ENCODE results near the gene KATNB1. TPM values are rescaled to one million over a fixed set of nuclear protein-coding genes. Genes with fewer than 3 reads are reported as not detected.
A peak's percentile ranks its signal among the peaks of the same experiment; 100 is the strongest.

The KATNB1 gene
- total RNA-seq = 10 to 100 TPM in 2 of 6 experiments, 1 to 10 TPM in 4; 5.6 to 17.5 (median 8.5) TPM
- long read RNA-seq, partial matches to known transcripts = 2 of 3 reads
- long read RNA-seq, other reads (novel, unspliced or antisense) = 1 of 3 reads

DNA sequence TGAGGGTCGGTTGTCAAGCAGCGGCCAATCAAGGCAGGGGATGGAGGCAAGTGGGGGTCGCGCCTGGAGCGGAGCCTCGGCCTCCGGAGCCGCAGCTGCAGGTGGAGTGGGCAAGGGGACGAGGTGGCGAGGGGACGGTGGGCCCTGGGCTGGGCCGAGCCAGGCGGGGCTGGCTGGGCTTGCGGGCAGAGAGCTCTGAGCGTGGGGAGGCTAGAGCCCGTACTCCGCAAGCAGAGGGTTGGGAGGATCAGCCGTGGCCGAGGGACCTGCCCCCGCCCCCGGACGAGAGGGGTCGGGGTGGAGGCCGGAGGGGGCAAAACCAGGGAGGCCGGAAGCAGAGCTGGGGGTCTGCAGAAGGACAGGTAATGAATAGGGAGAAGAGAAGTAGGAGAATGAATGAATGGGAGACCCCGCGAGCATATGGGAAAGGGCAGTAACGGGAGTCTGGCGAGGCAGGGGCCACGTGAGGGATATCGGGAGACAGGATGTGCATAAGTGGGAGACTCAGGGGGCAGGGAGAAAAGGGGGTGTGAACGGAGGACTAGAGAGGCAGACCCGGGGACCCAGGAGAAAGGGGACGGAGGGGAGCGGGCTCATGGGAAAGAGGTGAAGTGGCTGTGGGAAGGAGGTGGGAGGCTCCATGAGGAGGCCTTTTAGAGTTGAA is at the start of gene KATNB1:
KATNB1 (plus strand) TSS at position 16 of the 664 bp plus-strand sequence. CDS start 1,474 bp downstream, outside the sequence.
- Histone ChIP-seq H3K9me3 (no peaks in the 10 kb centered on the region), H3K27ac (peak within 1 kb of the TSS; percentile 82 to 86 (median 83)), H3K36me3 (no peaks in the 10 kb centered on the region), H3K4me1 (peaks cover 0 to 19% (median 5%) of the 10 kb centered on the region in 4 donors), H3K4me3 (peak within 1 kb of the TSS; percentile 80 to 98 (median 87)), H3K27me3 (no peaks in the 10 kb centered on the region)
- intact Hi-C loops (cut with DNase I) = no loop called here
- peak in 3 of 4 donors; percentile 15 to 38 (median 20) for ATAC-seq
- no peak for TF ChIP-seq POLR2A (IDR thresholded peaks at IDR 0.05)
- TF ChIP-seq, protein P1, sequence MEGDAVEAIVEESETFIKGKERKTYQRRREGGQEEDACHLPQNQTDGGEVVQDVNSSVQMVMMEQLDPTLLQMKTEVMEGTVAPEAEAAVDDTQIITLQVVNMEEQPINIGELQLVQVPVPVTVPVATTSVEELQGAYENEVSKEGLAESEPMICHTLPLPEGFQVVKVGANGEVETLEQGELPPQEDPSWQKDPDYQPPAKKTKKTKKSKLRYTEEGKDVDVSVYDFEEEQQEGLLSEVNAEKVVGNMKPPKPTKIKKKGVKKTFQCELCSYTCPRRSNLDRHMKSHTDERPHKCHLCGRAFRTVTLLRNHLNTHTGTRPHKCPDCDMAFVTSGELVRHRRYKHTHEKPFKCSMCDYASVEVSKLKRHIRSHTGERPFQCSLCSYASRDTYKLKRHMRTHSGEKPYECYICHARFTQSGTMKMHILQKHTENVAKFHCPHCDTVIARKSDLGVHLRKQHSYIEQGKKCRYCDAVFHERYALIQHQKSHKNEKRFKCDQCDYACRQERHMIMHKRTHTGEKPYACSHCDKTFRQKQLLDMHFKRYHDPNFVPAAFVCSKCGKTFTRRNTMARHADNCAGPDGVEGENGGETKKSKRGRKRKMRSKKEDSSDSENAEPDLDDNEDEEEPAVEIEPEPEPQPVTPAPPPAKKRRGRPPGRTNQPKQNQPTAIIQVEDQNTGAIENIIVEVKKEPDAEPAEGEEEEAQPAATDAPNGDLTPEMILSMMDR (IDR thresholded peaks at IDR 0.05) = no peak
- no peak for DNase-seq
- WGBS (ENCODE audit: insufficient coverage, low coverage, low lambda C conversion rate, missing lambda C conversion rate) = 1% methylated on average over 28 of the region's 35 CpGs

DNA sequence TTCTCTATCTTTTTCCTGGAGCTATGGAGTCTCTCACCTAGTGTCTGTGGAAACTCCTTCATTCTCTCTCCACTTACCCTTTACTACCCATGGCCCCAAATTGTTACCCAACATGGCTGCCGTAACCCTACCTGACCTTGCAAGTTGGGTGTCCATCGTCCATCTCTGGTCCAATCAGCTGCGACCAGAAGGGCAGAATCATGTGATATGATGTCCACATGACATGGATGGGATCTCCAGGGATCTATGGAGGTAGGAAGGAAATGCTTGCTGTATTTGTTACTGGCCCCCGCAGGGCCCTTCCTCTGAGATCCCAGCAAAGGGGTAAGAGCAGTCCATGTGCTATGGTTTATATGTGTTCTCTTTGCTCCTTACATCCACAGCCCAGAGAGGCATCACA is 49.0 kb upstream of the KATNB1 start:
- DNase-seq (no peak), ATAC-seq (no peak)
- Histone ChIP-seq H3K4me3 (no peak overlapping the region), H3K9me3 (no peaks in the 10 kb centered on the region), H3K36me3 (no peaks in the 10 kb centered on the region), H3K27ac (no peak overlapping the region), H3K27me3 (no peaks in the 10 kb centered on the region), H3K4me1 (peaks cover 0 to 12% (median 4%) of the 10 kb centered on the region in 4 donors)
- intact Hi-C loops (cut with DNase I) = no loop called here
- TF ChIP-seq POLR2A (IDR thresholded peaks at IDR 0.05) = no peak
- 43% methylated on average over 4 of the region's 4 CpGs for WGBS (ENCODE audit: insufficient coverage, low coverage, low lambda C conversion rate, missing lambda C conversion rate)

DNA sequence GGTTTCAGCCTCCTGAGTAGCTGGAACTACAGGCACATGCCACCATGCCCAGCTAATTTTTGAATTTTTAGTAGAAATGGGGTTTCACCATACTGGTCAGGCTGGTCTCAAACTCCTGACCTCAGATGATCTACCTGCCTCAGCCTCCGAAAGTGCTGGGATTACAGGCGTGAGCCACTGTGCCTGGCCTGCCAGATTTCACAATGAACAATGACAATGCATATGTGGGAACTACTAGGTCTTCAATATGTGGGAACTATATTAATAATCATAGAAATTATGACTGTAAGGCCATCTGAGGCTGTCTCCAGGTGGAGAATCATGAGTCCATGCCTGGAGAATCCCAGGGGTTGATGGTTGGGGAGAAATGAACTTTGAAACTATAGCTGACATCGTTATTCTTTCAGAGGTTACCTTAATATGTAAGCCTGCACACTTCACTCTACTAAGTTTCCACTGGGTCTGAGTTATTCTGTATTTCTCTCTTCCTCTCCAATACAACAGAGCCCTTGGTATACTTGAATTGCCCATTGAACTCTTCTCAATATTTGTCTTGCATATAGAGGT is 48.1 kb upstream of the KATNB1 start:
- Histone ChIP-seq H3K27ac (no peak overlapping the region), H3K36me3 (no peaks in the 10 kb centered on the region), H3K4me1 (peaks cover 0 to 12% (median 4%) of the 10 kb centered on the region in 4 donors), H3K9me3 (no peaks in the 10 kb centered on the region), H3K4me3 (no peak overlapping the region), H3K27me3 (no peaks in the 10 kb centered on the region)
- no peak for DNase-seq
- no peak for TF ChIP-seq POLR2A (IDR thresholded peaks at IDR 0.05)
- TF ChIP-seq, protein P1 (IDR thresholded peaks at IDR 0.05) = no peak
- ATAC-seq = peak in 2 of 4 donors; percentile 20 to 27
- WGBS (ENCODE audit: insufficient coverage, low coverage, low lambda C conversion rate, missing lambda C conversion rate) = 49% methylated on average over 2 of the region's 3 CpGs
- intact Hi-C loops (cut with DNase I) = no loop called here

GRCh38 chr16:57688487-57688986 is 47.0 kb upstream of the KATNB1 start:
- ATAC-seq (no peak), DNase-seq (peak in 1 of 3 donors; percentile 40)
- Histone ChIP-seq H3K4me1 (peaks cover 0 to 12% (median 6%) of the 10 kb centered on the region in 4 donors), H3K27me3 (no peaks in the 10 kb centered on the region), H3K9me3 (no peaks in the 10 kb centered on the region), H3K27ac (no peak overlapping the region), H3K36me3 (no peaks in the 10 kb centered on the region), H3K4me3 (no peak overlapping the region)
- TF ChIP-seq, protein P1 (IDR thresholded peaks at IDR 0.05) = no peak
- no peak for TF ChIP-seq POLR2A (IDR thresholded peaks at IDR 0.05)
- intact Hi-C loops (cut with DNase I) = no loop called here
- WGBS (ENCODE audit: insufficient coverage, low coverage, low lambda C conversion rate, missing lambda C conversion rate) = 78% methylated on average over 3 of the region's 4 CpGs

Measured in right lobe of liver (tissue), 6 donors.